GM10248 (cell line): ENCODE data around the gene ARHGEF10L.

ENCODE experiments used
- CTCF ChIA-PET: fragments of 300-600 bp; sonication (Branson Sonifier 250); formaldehyde crosslinking; extraction: SDS; loops from one replicate; lab custom pipeline; 2021; ENCODE audit warnings: antibody characterized with exemption; lab: Yijun Ruan, JAX
- POLR2A ChIA-PET: fragments of 350-650 bp; sonication (Branson Sonifier 250); formaldehyde crosslinking; extraction: SDS; loops from one replicate; lab custom pipeline; 2020; ENCODE audit warnings: antibody characterized with exemption; lab: Yijun Ruan, JAX
- DNase-seq: peaks from one replicate; pipeline ENCODE4 v3.0.0; 2012; ENCODE audit errors: extremely low spot score
- TF ChIP-seq, protein P1 (sequence below): IDR thresholded peaks from 2 replicates; pipeline ENCODE4 v1.5.1; 2012; ENCODE audit warnings: mild to moderate bottlenecking, low read depth; ENCODE audit errors: extremely low read depth, missing control alignments, control extremely low read depth

ARHGEF10L gene

DNA sequence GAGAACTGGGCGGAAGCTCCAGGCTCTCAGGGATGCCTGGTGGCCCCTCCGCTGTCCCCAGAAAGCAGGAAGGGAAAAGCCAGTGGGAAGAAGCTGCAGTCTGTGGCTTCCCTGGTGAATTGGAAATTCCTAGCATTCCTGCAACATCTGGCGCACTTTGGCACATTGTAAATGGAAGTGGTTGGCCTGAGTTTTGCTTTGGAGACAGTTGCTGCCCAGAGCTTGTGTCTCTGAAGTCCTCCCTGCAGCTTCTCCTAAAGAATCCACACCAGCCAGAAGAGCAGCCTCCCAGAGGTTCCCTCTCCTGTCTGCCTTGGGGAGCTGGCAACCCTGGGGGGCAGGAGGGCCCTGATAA lies 48.2 kb downstream of the ARHGEF10L start:
- CTCF ChIA-PET, result interaction anchor here (2.1 to 3.6 kb wide), 2 partner anchors 20 to 85 kb away, joined by 9 to 12 read pairs; no protein-coding TSS in a partner anchor
- DNase-seq, result no peak
- POLR2A ChIA-PET, result no interaction called here
- TF ChIP-seq, protein P1, sequence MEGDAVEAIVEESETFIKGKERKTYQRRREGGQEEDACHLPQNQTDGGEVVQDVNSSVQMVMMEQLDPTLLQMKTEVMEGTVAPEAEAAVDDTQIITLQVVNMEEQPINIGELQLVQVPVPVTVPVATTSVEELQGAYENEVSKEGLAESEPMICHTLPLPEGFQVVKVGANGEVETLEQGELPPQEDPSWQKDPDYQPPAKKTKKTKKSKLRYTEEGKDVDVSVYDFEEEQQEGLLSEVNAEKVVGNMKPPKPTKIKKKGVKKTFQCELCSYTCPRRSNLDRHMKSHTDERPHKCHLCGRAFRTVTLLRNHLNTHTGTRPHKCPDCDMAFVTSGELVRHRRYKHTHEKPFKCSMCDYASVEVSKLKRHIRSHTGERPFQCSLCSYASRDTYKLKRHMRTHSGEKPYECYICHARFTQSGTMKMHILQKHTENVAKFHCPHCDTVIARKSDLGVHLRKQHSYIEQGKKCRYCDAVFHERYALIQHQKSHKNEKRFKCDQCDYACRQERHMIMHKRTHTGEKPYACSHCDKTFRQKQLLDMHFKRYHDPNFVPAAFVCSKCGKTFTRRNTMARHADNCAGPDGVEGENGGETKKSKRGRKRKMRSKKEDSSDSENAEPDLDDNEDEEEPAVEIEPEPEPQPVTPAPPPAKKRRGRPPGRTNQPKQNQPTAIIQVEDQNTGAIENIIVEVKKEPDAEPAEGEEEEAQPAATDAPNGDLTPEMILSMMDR, result no peak

DNA sequence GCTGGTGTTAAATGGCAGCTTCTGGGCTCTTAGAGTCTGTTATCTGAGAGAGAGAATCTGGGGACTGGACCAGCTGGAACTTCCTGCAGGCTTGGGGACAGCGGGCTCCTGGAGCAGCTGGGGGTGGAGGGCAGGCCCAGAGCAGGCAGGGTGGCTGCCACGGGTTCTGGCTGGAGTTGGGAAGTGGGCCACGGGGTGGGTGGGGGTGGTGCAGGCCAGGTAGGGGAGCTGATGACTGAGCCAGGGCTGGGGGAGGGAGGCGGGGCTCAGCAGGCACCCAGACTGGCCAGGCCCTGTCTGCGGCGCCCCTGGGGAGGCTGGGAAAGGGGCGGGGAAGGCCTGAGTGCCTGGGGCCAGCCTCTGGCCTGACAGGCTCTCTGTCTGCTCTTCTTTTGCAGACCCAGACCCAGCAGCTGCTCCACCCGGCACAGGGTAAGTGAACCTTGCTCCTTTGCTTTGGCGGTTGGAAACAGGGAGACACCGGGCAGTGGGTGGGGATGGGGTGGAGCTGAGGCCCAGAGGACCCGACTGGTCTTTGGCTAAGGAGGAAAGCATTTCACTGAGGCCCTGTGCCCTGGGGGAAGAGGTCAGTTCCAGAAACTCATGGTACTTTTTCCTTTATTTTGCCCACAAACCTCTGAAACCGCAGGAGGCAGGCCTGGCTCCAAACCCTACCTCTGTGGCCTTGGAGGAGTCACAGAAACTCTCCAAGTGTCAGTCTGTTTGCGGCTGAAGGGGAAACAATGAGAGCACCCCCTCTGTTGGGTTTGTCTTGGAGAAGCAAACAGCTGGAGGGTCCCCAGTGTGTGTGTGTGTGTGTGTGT lies 48.8 kb downstream of the ARHGEF10L start:
- TF ChIP-seq, protein P1, result no peak
- CTCF ChIA-PET, result interaction anchor here (2.1 to 3.6 kb wide), 2 partner anchors 19 to 86 kb away, joined by 9 to 12 read pairs; no protein-coding TSS in a partner anchor
- POLR2A ChIA-PET, result no interaction called here
- DNase-seq, result no peak

DNA sequence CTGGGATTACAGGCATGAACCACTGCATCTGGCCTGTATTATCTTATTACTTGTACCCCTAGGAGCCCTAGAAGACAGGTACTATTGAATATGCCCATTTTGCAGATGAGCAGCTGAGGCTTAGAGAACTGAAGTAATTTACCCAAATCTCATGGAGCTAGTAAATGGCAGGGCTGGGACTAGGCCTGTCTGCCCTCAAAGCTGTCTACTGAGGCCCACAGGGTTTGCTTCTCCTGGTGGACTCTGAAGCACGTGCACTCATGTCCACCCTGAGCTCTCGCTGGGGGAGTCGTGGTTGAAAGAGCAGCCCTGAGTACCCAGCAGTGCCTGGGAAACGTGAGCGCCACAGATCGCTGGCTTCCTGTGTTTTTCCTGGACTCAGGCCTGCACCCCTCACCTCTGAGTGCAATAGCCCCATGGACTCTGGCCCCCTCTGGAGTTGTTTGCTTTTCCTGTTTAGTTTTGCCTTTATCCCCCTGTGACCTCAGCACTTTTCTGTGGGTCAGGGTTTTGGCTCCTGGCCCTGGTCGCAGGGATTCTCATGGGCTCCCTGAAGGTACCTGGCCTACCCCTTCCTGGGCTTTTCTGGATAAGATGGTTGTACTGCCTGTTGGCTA lies 52.4 kb downstream of the ARHGEF10L start:
- no peak for DNase-seq
- CTCF ChIA-PET, result interaction anchor here (1.1 to 1.5 kb wide), 2 partner anchors 15 to 99 kb away, joined by 4 read pairs; no protein-coding TSS in a partner anchor
- TF ChIP-seq, protein P1, result no peak
- POLR2A ChIA-PET, result no interaction called here

DNA sequence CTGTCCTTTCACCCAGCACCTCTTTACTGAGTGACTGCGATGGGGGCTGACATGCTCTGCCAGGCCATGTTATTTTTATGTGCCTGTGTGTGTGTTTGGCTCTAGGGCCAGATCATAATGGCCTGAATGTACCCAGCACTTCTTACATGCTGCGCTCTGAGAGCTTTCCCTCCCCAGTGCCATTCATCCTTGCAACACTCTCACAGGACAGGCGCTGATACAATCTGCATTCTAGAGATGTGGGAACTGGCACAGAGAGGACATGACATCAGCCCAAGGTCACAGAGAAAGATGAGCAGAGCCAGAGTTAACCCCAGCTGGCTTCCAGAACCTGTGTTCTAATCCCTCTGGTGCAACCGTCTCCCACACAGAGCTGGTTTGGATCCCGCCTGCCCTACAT lies 54.5 kb downstream of the ARHGEF10L start:
- ChIA-PET POLR2A (no interaction called here), CTCF (interaction anchor here (1.5 to 1.7 kb wide), 2 partner anchors 11 to 13 kb away, joined by 3 to 7 read pairs; no protein-coding TSS in a partner anchor)
- no peak for DNase-seq
- TF ChIP-seq, protein P1, result no peak

DNA sequence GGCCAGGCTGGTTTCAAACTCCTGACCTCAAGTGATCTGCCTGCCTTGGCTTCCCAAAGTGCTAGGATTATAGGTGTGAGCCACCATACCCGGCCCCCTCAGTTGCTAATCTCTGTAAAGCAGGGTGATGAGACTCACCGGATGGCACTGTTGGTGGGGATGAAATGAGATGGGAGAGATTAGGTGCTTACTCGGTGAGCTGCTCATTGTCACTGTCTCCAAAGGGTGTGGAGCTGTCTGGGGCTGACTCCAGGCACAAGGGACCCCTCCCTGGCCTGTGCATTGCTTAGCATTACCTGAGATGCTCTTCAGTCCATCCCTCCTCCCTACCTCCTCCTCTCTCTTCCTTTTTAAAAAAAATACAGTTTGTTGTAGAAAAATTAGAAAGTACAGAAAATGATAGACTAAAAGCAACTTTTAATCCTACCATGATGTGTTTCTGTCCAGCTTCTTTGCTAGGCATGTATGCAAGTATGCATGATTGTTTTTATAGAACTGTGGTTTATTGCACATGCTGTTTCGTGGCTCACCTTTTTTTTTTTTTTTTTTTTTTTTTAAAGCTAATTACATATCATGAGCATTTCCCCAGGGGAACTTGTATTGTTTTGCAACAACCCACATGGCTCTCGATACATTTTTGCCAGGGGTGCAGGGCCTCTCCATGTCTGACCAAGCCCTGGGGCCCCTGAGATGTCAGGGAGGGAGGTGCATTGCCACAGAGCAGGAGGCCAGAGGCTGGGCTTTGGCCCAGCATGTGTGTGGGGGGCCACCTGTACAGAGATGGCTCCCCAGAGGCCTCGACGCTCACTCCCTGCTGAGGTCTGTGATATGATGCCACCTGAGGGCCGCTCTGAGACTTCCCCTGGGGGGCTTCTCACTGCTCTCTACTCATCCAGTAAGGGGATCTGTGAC lies 55.4 kb downstream of the ARHGEF10L start:
- TF ChIP-seq, protein P1, result no peak
- CTCF ChIA-PET, result interaction anchor here (1.5 to 1.7 kb wide), 2 partner anchors 12 kb away, joined by 3 to 7 read pairs; no protein-coding TSS in a partner anchor
- no peak for DNase-seq
- POLR2A ChIA-PET, result no interaction called here

DNA sequence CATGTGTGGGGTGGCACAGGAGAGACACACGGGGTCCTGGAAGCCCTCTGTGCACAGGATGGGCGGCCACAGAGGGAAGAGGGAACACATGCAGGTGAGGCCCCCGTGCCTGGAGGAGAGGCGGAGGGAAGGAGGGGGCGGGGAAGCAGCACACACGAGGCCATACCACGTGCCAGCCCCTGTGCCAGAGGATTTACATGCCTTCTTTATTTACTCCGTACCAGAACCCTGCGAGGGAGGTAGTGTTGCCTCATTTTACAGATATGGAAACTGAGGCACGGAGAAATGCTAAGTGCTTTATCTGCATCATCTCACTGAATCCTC lies 56.1 kb downstream of the ARHGEF10L start:
- DNase-seq, result no peak
- TF ChIP-seq, protein P1, result no peak
- CTCF ChIA-PET, result interaction anchor here (3.3 kb wide), 1 partner anchor 11 kb away, joined by 13 read pairs; no protein-coding TSS in a partner anchor
- POLR2A ChIA-PET, result no interaction called here
